GM18517 (cell line): ENCODE data around the gene AP5B1.

ENCODE experiments used
- ATAC-seq: cut with Tn5 transposase; IDR thresholded peaks from one replicate; pipeline ENCODE4 v1.9.1; 2021; ENCODE audit warnings: mild to moderate bottlenecking, moderate library complexity; ENCODE audit not compliant: unreplicated experiment

Gene AP5B1

DNA sequence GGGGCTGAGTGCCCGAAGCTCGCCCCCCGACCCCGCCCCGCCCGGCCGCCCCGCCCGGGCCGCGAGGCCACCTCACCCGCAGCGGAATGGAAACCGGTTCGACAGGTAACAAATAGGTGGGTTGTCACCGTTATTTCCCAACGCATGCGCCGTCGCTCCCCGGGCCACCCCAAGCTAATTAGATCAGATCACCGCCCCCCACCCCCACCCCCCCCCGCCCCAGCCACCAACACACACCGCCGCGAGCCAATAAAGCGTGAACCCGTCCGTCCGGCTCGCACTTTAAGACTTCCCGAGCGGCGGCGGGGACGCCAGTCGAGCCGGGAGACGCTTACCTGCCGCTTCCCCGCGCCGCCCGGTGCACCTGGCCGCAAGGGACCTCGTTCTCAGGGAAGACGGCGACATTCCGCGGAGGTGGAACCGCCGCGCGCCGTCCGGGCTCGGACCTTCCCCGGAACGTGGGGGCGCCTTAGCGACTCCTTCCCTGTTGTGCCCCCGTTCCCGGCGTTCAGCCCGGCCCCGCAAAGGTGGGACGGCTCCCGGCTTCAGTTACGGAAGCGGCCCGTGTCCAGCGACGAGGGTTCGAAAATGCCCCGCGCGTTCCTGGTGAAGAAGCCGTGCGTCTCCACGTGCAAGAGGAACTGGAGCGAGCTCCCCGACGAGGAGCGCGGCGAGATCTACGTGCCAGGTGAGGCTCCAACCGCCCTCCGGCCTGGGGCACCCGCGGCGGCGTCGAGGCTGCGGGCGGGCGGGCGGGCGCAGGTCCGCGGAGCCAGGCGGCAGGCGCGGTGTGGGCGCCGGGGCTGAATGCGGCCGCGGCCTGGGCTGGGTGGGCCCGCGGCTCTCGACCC is 6.2 kb upstream of the AP5B1 start, which contains the start of gene OVOL1:
OVOL1 (plus strand) TSS at position 278 of the 851 bp plus-strand sequence; CDS start at position 589, 311 bp downstream.
- ATAC-seq, result no peak

DNA sequence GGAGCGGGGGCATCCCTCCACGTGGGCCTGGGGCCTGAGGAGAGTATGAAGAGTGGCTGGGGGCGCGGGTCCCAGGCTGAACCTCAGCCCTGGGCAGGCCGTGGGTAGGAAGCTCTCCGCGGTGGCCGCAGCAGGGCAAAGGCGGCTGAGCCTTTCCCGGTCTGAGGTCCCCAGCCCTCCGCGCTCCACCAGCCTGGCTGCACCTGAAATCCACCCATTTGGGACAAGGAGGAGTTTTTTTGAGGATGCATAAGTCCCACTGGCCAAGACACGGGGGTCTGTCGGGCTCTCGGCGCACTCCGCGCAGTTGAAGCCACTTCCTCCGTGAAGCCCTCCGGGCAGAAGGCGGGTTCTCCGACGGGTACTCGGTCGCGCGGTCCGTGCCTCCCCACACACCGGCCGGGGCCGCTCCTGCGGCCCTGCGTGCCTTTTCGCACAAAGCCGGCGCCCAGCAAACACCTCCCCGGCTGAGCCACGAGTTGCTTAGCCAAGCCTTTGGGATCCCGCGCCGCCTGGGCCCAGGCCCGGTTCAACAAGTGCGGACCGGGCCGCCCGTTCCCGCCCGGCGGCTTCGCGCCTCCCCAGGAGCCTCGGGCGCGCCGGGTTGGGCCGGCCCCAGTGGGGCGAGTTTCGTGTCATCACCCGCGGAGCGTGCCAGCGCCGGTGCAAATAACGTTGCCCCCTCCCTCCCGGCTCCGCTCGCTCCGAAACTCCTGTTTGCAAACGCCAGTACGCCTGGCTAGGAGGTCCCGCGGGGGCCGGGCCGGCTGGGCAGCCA is 5.4 kb upstream of the AP5B1 start:
- no peak for ATAC-seq

DNA sequence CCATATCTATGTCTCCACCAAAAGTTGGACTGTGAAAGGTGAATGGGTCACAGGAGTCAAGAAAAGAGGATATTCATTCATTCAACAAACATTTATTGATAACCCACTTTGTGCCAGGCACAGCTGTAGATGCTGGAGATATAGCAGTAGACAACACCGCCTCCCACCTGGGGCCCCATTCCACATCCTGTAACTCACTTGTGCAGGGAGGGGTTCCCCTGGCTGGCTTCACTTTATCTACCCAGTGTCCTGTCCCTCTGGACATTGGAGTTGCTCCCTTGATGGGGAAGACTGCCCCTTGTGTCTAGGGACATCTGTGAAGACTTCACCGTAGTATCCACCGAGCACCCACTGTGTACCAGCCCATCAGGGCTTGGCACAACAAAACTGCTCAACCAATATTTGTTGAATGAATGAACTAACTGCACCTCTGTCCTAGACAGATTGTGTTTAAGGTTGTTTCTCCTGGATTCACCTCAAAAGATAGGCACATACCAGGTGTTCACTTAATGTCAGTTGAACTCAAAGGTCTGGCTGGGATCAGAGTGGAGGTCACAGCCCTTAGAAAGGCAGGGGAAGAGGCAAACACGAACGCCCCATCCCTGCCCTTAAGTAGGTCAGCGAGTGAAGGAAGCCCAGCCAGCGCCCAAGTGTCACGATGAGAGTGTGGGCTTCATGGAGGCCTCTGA is 4.7 kb upstream of the AP5B1 start:
- no peak for ATAC-seq

DNA sequence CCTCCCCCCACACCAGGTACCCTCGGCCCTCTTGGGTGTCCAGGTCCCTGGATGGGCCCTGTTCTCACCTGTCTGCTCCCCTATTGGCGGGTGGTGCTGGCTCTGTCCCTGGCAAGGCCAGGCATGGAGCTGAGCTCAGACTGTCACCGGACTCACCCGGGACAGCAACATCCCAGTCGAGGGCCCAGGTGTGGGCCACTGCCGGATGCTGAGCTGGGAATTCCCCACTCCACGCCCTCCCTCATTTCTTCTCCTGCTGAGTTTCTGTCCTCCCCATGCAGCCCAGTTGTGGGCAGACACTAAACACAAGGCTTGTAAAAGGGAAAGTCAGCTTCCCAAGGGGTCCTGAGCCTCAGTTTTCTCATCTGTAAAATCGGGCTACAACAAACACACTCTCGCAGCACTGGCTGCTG is 2.0 kb upstream of the AP5B1 start:
- no peak for ATAC-seq

DNA sequence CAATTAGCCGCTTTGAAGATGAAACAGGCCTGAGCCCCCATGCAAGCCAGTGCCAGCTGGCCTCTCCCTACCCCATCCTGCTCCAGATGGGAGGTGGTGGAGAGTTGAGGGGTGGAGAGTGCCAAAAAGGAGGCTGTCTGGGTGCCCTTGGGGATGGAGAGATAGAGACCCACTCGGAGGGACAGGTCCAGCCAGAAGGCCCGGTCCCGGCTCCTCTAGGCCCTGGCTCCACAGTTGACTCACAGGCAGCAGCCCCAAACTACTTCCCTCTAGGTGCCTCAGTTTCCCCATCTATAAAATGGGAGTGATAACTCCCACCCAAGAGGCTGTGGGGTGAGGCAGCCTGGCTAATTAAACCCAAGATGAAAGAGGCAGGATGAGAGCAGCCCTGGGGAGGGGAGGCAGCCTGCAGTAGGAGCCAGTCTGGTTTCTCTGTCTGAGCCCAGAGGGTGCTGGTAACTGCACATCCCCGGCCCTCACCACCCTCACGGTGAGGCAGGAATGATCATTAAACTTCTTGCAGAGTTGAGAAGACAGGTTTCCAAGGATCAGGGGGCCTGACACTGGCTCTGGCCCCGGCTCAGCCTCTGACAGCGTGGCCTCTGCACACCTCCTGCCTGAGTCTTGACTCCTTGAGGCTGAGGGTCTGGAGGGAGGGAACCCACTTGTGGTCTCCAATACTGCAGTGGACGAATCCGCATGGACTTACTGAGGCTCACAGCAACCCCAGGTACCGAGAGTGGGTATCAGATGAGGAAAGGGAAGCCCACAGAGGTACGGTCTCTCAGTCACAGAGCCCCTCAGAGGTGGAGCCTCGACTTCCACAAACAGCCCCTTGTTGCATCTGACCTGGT is 1.4 kb upstream of the AP5B1 start:
- ATAC-seq, result no peak

DNA sequence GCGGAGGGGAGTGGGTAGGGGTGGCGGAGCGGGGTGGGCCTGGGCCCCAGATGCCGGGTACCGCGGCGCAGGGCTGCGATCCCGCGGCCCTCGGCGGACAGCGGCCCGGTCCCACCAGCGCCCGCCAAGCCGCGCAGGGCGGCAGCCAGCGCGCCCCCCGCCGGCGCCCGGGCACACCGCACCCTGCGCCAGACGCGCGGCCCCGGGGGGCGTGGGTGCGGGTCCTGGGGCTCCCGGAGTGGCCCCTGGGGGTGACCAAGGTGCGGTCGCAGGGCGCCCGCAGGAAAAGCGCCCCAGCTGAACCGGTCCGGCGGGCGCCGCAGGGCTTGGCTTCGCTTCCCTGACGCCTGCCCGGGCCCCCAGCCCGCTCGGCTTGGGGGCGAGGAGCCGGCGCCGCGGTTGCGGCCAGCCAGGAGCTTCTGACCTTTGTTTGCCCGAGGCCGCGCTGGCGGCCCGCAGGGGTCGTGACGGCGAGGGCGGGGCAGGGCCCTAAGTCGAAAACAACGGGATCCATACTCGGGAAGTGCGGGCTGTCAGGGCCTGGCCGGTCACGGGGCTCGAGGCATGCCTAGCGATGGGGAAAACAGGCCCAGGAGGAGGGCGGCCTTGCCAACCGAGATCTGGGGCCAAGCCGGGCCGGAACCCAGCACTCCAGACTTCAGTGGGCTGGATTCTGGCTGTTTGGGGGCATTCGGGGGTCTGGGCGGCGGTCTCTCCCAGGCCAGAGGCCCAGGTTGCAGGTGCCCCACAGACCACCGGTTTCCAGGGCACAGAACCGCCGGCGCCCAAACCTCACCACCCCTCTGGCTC is 581 bp upstream of the AP5B1 start:
- ATAC-seq, result peak; percentile 41

DNA sequence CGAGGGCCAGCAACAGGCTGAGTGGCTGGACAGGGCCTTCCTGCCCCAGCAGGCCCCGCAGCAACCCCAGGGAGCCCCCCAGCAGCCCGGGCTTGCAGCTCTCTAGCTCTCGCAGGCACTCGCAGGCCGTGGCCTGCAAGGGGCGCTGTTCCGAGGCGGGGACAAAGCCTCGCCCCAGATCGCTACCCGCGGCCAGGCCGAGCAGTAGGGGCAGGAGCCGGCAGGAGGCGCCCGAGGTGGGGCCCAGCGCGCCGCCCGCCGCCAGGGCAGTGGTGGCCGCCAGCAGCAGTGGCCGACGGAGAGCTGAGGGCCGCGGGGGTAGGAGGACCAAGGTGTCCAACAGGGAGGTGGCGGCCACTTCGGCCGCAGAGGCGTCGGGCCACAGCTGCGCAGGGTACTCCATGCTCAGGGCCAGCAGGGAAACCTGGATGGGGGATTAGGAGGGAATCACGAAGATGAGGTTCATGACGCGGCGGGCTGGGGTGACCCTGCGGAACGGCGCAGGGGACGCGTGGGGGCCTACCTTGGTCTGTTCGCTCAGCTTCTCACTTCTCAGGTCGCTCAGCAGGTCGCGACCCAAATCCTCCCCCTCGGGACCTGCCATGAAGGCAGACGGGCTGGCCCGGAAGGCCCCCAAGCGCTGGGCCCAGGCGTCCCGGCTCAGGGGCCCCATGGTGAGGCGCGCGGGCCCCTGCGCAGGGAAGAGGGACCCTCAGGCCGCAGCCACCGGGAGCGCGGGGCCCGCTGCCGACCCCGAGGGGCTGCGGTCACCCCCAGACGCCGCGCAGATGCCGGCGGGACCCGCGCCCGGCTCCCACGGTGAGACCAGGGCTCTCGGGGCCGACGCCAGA is 632 bp downstream of the AP5B1 start:
- peak; percentile 46 for ATAC-seq

DNA sequence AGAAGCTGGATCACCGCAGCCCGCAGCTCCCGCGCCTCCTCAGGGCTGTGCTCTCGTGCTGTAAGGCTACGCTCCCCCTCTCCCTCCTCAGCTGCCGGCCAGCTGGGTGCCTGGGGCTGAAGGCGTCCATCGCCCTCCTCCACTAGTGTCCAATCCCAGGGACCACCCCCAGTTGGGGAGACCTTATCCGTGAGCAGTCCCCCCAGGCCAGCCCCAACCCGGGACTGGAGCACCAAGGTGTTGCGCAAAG is 1.2 kb downstream of the AP5B1 start:
- ATAC-seq, result no peak

DNA sequence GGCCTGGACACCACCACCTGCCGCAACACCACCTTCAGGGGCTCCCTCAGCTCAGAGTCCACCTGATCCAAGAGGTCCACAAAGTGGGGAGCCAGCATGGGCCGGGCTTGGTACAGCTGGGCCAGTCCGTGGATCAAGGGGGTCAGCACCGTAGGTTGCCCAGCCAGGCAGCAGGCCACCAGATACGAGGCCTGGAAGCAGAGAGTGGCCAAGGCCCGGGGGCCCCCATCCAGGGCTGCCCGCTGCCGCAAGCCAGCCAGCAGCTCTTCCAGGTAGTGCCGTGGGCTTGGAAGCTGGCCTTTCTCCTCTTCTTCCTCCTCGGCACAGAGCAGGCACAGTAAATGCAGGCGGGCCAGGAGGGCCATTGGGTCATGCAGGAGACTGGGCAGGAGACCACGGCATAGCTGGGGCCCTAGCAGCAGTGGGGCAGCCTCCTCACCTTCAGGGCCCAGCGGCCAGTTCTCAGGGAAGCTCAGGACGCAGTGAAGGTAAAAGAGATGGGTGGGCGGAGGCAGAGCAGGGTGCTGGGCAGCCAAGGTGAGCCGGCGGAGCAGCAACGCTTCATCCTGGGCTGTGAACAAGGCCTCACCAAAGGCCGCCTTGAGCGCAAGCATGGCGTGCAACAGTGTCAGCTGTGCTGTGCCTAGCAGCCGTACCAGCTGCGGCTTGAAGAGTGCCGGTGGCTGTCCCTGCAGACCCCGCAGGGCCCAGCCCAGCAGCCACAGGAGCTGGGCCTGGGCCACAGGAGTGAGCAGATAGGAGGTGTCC is 1.7 kb downstream of the AP5B1 start:
- ATAC-seq, result no peak

DNA sequence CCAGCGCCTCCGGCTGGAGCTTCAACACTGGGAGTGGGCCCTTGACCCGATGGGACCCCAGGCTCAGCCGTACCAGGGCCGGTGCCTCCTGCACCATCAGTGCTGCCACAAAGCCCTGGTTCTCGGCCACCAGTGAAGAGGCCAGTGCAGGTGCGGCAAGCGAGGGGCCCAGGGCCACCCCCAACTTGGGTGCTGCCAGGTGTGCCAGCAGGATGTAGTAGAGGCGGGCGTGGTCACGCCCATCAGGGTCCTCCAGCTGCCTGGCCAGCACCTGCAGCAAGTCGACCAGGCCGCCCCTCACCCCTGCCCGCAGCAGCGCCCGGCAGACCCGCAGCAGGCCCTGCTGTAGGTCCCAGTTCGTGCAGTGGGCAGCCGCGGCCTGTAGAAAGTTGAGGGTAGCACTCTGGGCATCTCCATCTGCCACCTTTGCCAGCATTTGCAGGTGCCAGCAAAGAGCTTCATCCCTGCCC is 2.3 kb downstream of the AP5B1 start:
- no peak for ATAC-seq

DNA sequence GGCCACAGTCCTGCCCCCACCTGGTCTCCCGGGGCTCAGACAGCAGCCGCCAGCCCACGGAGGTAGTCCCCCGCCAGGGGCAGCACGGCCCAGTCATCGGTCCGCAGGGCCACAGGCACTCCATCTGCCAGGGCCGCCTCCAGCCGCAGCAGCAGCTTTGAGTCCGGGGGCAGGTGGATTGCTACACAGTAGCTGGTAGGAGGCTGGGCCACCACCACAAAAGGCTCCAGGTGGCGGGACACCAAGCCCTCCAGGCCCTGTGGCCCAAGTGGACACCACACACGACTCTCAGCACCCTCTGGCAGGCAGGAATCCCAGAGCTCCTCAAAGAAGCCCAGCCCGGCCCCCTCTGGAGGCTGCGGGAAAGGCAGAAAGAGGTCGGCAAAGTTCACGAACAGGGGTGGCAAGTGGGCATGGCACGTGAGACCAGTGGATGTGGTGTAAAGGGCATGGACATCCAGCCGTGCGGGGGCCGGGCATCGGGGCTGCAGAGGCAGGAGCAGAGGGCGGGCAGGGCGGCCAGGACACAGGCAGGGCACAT is 2.9 kb downstream of the AP5B1 start:
- ATAC-seq, result no peak

DNA sequence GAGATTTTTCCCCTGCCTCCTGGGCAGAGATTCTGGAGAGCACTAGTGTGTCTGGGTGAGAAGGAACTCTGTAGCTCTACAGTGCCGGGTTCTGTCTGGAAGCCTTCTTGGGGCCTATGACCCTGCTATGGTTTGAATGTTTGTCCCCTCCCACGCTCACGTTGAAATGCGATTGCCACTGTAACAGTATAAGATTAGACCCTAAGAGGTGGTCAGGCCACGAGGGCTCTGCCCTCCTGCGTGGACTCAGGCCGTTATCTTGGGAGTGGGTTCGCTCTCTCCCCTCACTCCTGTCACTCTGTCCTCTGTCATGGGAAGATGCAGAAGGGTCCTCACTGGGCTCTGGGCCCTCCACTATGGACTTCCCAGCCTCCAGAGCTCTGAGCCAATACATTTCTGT is 3.5 kb downstream of the AP5B1 start:
- no peak for ATAC-seq

DNA sequence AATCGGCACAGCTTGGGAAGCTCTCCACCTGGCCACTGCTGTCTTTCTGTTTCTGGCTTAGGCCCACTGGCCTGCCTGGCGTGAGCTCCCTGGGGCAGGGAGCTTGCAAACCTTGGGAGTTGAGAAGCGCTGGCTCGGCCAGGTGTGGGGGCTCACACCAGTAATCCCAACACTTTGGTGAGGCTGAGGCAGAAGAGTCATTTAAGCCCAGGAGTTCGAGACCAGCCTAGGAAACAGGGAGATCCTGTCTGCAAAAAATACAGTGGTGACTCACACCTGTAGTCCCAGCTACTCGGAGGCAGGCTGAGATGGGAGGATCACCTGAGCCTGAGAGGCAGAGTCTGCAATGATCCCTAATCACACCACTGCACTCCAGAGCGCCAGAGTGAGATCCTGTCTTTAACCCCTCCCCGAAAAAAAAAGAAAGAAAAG is 4.0 kb downstream of the AP5B1 start:
- ATAC-seq, result no peak

DNA sequence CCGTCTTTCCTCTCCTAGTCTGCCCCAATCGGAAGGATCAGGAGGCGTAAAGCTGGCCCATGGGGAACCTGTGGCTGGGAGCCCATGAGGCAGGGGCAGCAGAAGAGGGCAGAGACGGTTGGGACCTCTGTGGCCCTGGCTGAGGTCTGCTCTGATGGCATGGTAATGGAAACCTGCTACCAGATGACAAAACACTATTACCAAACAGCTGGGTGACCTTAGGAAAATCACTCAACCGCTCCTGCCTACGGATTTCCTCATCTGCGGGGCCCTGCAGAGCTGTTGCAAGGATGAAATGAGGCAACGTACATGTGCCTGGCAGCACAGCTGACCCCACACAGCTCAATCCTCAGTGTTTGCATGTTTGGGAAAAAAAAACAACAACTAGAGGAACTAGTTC is 4.6 kb downstream of the AP5B1 start:
- ATAC-seq, result no peak

DNA sequence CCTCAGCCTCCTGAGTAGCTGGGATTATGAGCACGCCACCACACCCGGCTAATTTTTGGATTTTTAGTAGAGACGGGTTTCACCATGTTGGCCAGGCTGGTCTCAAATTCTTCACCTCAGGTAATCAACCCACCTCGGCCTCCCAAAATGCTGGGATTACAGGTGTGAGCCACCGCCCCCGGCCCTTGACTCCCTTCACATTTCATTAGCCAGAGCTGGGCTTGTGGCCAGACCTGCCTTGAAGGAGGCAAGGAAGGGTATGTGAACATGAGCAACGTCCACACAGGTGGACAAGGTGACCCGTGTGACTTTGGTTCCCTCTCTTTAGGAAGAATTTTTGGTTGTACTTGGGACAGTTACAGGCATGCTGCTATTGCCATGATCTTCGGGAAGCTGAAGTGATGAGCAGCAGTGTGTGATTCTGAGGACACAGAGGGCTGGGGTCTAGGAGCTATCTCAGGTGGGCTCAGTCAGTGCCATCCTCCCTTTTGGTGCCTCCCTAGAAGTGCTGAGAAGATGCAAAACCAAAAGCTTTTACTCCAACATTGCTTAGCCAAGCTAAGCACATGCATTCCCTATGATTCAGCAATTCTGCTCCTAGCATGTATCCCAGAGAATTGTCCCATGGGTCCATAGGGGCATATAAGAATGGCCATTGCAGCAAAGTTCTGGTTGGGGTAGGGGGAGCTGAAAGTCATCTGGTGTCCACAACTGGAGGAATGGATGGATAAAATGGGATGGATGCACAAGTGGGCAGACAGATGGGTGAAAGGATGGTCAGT is 6.1 kb downstream of the AP5B1 start:
- no peak for ATAC-seq

DNA sequence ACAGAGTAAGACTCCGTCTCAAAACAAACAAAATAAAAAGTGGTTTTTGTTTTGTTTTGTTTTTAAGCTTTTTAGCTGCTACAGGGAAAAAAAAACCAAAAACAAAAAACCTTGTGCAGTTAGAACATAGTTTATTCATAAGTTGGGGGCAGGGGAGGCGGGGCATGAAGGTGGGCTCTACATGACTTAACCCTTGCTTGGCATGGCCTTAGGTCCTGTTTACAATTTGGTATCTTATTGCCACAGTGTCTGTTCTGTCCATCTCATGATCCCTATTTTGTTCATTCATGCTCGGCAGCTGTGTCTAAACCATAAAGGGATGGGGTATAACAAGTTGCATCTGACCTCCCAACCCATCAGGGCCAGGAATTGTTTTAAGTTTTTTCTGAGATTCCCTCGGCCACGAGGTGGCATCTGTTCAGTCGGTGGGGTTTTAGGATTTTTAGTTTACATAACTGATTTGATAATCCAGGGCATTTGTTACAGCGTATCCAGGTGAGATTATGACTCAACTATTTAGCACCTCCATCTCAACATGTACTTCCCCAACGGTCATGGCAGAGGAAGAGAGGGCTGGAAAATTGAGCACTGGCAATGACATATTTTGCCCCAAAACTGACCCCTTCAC is 6.9 kb downstream of the AP5B1 start:
- no peak for ATAC-seq
